Activated CD4-positive, alpha-beta T cell treated with anti-CD3 and anti-CD28 coated beads, Interleukin-2, amount 50 U/mL, for 16 hours (primary cell): ENCODE results near the gene IL16.
"Not testable (repeated sequence)": the region's sequence is repeated elsewhere in the genome, so short reads cannot be mapped to it uniquely, and the experiment has no call there.

ENCODE experiments used
- DNase-seq: peaks from one replicate; pipeline ENCODE4 v3.0.0-alpha.2; 2020

Gene IL16

GRCh38 chr15:81196576-81197254 is at the start of gene IL16:
Gene IL16, plus strand, starts transcription at chr15:81196879. Its CDS starts 28,521 bp downstream, at chr15:81225400.
- DNase-seq: no peak

- DNase-seq: no peak
Observed at GRCh38 chr15:81151389-81151788, 45.3 kb upstream of the IL16 start.

GRCh38 chr15:81152339-81152738 is 44.3 kb upstream of the IL16 start:
- no peak for DNase-seq

- DNase-seq: no peak
Observed at GRCh38 chr15:81152799-81153198, 43.9 kb upstream of the IL16 start.

GRCh38 chr15:81155375-81156218 is 41.1 kb upstream of the IL16 start:
- DNase-seq: peak; percentile 24

GRCh38 chr15:81156324-81156723 is 40.4 kb upstream of the IL16 start:
- DNase-seq: no peak

- no peak for DNase-seq
Observed at GRCh38 chr15:81157195-81157938, 39.3 kb upstream of the IL16 start.

GRCh38 chr15:81157939-81158223 is 38.8 kb upstream of the IL16 start:
- DNase-seq: no peak

- DNase-seq: not testable (repeated sequence)
Observed at GRCh38 chr15:81158561-81158960, 38.1 kb upstream of the IL16 start.

GRCh38 chr15:81160312-81161159 is 36.1 kb upstream of the IL16 start:
- no peak for DNase-seq

GRCh38 chr15:81161160-81161673 is 35.5 kb upstream of the IL16 start:
- peak; percentile 5 for DNase-seq

- peak; percentile 7 for DNase-seq
Observed at GRCh38 chr15:81161851-81162250, 34.8 kb upstream of the IL16 start.

GRCh38 chr15:81163961-81164800 is 32.5 kb upstream of the IL16 start:
- no peak for DNase-seq

- DNase-seq: no peak
Observed at GRCh38 chr15:81165535-81165934, 31.1 kb upstream of the IL16 start.

- DNase-seq: no peak
Observed at GRCh38 chr15:81166636-81167305, 29.9 kb upstream of the IL16 start.

- DNase-seq: no peak
Observed at GRCh38 chr15:81168131-81168526, 28.6 kb upstream of the IL16 start.

GRCh38 chr15:81168644-81169043 is 28.0 kb upstream of the IL16 start:
- no peak for DNase-seq

- DNase-seq: no peak
Observed at GRCh38 chr15:81170511-81170910, 26.2 kb upstream of the IL16 start.

GRCh38 chr15:81171286-81171685 is 25.4 kb upstream of the IL16 start:
- no peak for DNase-seq

GRCh38 chr15:81174125-81174791 is 22.4 kb upstream of the IL16 start:
- no peak for DNase-seq
